Muscle of leg (tissue), 9 donors: Measurements from ENCODE around the gene HERC6. TPM values are rescaled to one million over a fixed set of nuclear protein-coding genes. Genes with fewer than 3 reads are reported as not detected.

Source experiments
- polyA plus RNA-seq, 8 donors: library from polyadenylated mRNA; unstranded; fragments of 120-200 nt; gene quantifications; one replicate each; pipeline versions ENCODE4 v1.2.1 to v1.2.3, GENCODE V29; 2013; ENCODE audit warnings: inconsistent platforms in 1 of 8, low replicate concordance in 1 of 8; ENCODE audit not compliant: insufficient read length in 8 of 8, insufficient read depth in 1 of 8
- total RNA-seq: library from RNA; stranded (reverse); fragments of 120-200 nt; gene quantifications from one replicate; pipeline ENCODE4 v1.2.4, GENCODE V29; 2013

The HERC6 gene
- total and polyA plus RNA-seq, 9 donors: 0.77 to 2.3 (median 1.3) TPM

Other genes with a start within 250 kb of the HERC6 start
- 5.3 TPM for gene ABCG2, start 220.2 kb upstream of the HERC6 start, total RNA-seq
- gene ABCG2, start 220.2 kb upstream of the HERC6 start, polyA plus RNA-seq: 1 to 10 TPM; 3.4 to 6.5 (median 4.4) TPM
- 22.5 TPM for gene PPM1K, start 94.3 kb upstream of the HERC6 start, total RNA-seq
- 10 to 100 TPM; 10.9 to 17.4 (median 14.8) TPM for gene PPM1K, start 94.3 kb upstream of the HERC6 start, polyA plus RNA-seq
- gene HERC5, start 78.3 kb downstream of the HERC6 start, total RNA-seq: 1.8 TPM
- 1 to 10 TPM; 1.3 to 2.1 (median 1.8) TPM for gene HERC5, start 78.3 kb downstream of the HERC6 start, polyA plus RNA-seq
- 70.4 TPM for gene PYURF, start 144.9 kb downstream of the HERC6 start, total RNA-seq
- 10 to 100 TPM; 62.7 to 80.8 (median 70.7) TPM for gene PYURF, start 144.9 kb downstream of the HERC6 start, polyA plus RNA-seq
- gene HERC3, start 213.6 kb downstream of the HERC6 start, total RNA-seq: 9.1 TPM
- gene HERC3, start 213.6 kb downstream of the HERC6 start, polyA plus RNA-seq: 10 to 100 TPM in 7 of 8 donors, 1 to 10 TPM in 1; 9.7 to 14.7 (median 12.8) TPM